K562 (cell line): ENCODE measurements around the gene FRMPD2. TPM values are rescaled to one million over a fixed set of nuclear protein-coding genes. Genes with fewer than 3 reads are reported as not detected.

Experiments used
- CBFB ChIP-seq: sonication (generic); formaldehyde crosslinking; IDR thresholded peaks from 2 replicates; pipeline ENCODE4 v1.4.0; 2020; ENCODE audit warnings: mild to moderate bottlenecking, missing genetic modification reagents
- CBX8 ChIP-seq: fragments of 200-600 bp; sonication (generic); IDR thresholded peaks from 2 replicates; pipeline ENCODE4 v1.6.1; 2012; ENCODE audit warnings: borderline replicate concordance, mixed run types, low read depth, mild to moderate bottlenecking, moderate library complexity, mixed read lengths, low read length, control low read depth, inconsistent platforms; ENCODE audit not compliant: poor library complexity, severe bottlenecking; ENCODE audit errors: extremely low read depth
- COPS2 ChIP-seq: fragments of 450-650 bp; conservative IDR thresholded peaks from 2 replicates; pipeline ENCODE4 v1.6.1; 2016; ENCODE audit warnings: mild to moderate bottlenecking, moderate library complexity
- EP300 ChIP-seq: IDR thresholded peaks from 2 replicates; pipeline ENCODE4 v1.6.1; 2012; ENCODE audit warnings: low read length, improper control_type of control experiment
- EWSR1 ChIP-seq: fragments of 450-650 bp; IDR thresholded peaks from 2 replicates; pipeline ENCODE4 v1.6.1; 2018; ENCODE audit warnings: borderline replicate concordance, mild to moderate bottlenecking, low read depth, moderate library complexity; ENCODE audit not compliant: partially characterized antibody
- HDAC2 ChIP-seq: fragments of 450-650 bp; IDR thresholded peaks from 2 replicates; pipeline ENCODE4 v1.6.1; 2016; ENCODE audit warnings: mild to moderate bottlenecking
- MEF2A ChIP-seq: IDR thresholded peaks from 2 replicates; pipeline ENCODE4 v1.6.1; 2011; ENCODE audit warnings: low read depth, mild to moderate bottlenecking, low read length, moderate library complexity; ENCODE audit not compliant: control insufficient read depth
- MYBL2 ChIP-seq, 2 experiments: fragments of 450-650 bp in 1 of 2; sonication (generic) in 1 of 2; formaldehyde crosslinking in 1 of 2; IDR thresholded peaks; 2 replicates each; pipeline versions ENCODE4 v1.6.1 to v1.8.1; 2017 to 2022; ENCODE audit warnings: borderline replicate concordance in 1 of 2, inconsistent platforms in 1 of 2, low read depth in 1 of 2, mild to moderate bottlenecking in 1 of 2, missing genetic modification reagents in 1 of 2, moderate library complexity in 1 of 2
- NR2C1 ChIP-seq, 2 experiments: fragments of 450-650 bp; IDR thresholded peaks; 2 replicates each; pipeline ENCODE4 v1.6.1; 2017; ENCODE audit warnings: mild to moderate bottlenecking in 2 of 2, antibody characterized with exemption in 1 of 2, inconsistent platforms in 1 of 2, missing compliant biosample characterization in 1 of 2, missing genetic modification characterization in 1 of 2
- PHB ChIP-seq: fragments of 250-450 bp; sonication (Bioruptor Pico); IDR thresholded peaks from 2 replicates; pipeline ENCODE4 v1.5.0; 2021
- POLR3G ChIP-seq: IDR thresholded peaks from 2 replicates; pipeline ENCODE4 v1.6.1; 2011; ENCODE audit not compliant: insufficient read length, insufficient replicate concordance; ENCODE audit errors: extremely low read depth
- RHOXF2B ChIP-seq: fragments of 250-450 bp; sonication (Bioruptor Pico); conservative IDR thresholded peaks from 2 replicates; pipeline ENCODE4 v1.5.1; 2021
- SAP30 ChIP-seq: fragments of 200-600 bp; sonication (generic); IDR thresholded peaks from 2 replicates; pipeline ENCODE4 v1.6.1; 2012; ENCODE audit warnings: borderline replicate concordance, low read depth, mild to moderate bottlenecking, moderate library complexity, low read length, control low read depth, inconsistent platforms; ENCODE audit not compliant: insufficient read depth, poor library complexity, severe bottlenecking
- TAL1 ChIP-seq: fragments of 450-650 bp; IDR thresholded peaks from 2 replicates; pipeline ENCODE4 v1.6.1; 2016; ENCODE audit warnings: mild to moderate bottlenecking
- ZBTB7A ChIP-seq: IDR thresholded peaks from 2 replicates; pipeline ENCODE4 v1.6.1; 2011; ENCODE audit warnings: low read depth, mild to moderate bottlenecking, low read length, moderate library complexity, borderline replicate concordance; ENCODE audit not compliant: control insufficient read depth
- ZNF12 ChIP-seq: sonication (generic); formaldehyde crosslinking; IDR thresholded peaks from 2 replicates; pipeline ENCODE4 v1.4.0; 2020; ENCODE audit warnings: mild to moderate bottlenecking, missing genetic modification reagents
- ZNF134 ChIP-seq: fragments of 250-450 bp; sonication (Bioruptor Pico); conservative IDR thresholded peaks from 2 replicates; pipeline ENCODE4 v1.4.0; 2020
- ZNF263 ChIP-seq: sonication (generic); formaldehyde crosslinking; IDR thresholded peaks from 2 replicates; pipeline ENCODE4 v1.8.0; 2022; ENCODE audit warnings: mild to moderate bottlenecking, missing genetic modification reagents, borderline replicate concordance
- ZNF280B ChIP-seq: fragments of 250-450 bp; sonication (Bioruptor Pico); IDR thresholded peaks from 2 replicates; pipeline ENCODE4 v1.5.1; 2021; ENCODE audit warnings: mild to moderate bottlenecking
- polyA plus RNA-seq, 8 experiments: library from polyadenylated mRNA; depleted of rRNA in 4 of 8; stranded (reverse) in 5 of 8; unstranded in 3 of 8; fragments of >200 nt; fragmentation: Nextera tagmentation in 2 of 8; fragmentation: Illumina TruSeq in 1 of 8; extraction: Ambion mirVana in 2 of 8; extraction: Trizol in 1 of 8; gene quantifications; 2 replicates each; pipeline versions ENCODE4 v1.2.1 to v1.2.3, GENCODE V29; 2011 to 2014; ENCODE audit warnings: inconsistent platforms in 1 of 8, missing spikeins in 1 of 8
- total RNA-seq, 7 experiments: library from RNA; depleted of rRNA in 6 of 7; stranded (reverse); fragments of >200 nt in 6 of 7; fragmentation: Illumina TruSeq in 2 of 7; extraction: Trizol in 2 of 7; gene quantifications; 2 replicates each; pipeline versions ENCODE4 v1.2.1 to v1.2.3, GENCODE V29; 2011 to 2021; ENCODE audit warnings: low replicate concordance in 1 of 7
- TF ChIP-seq, protein P1 (sequence below), 2 experiments: fragments of 450-650 bp in 1 of 2; IDR thresholded peaks; 2 replicates each; pipeline ENCODE4 v1.6.1; 2011 to 2017; ENCODE audit warnings: low read depth in 2 of 2, antibody characterized with exemption in 1 of 2, borderline replicate concordance in 1 of 2, low read length in 1 of 2, mild to moderate bottlenecking in 1 of 2, mixed read lengths in 1 of 2; ENCODE audit not compliant: control insufficient read depth in 1 of 2

FRMPD2 gene
- total and polyA plus RNA-seq, 9 of the 15 experiments (the other 6 are each of a cell fraction or from before 2014, with no cell fraction given): 0.12 to 0.95 (median 0.33) TPM

- TF ChIP-seq ZBTB7A (no peak; the same call in 1 of the 2 replicates), EP300 (no peak), TAL1 (no peak), PHB (no peak), MYBL2 (IDR thresholded peaks at IDR 0.05; ENCODE audit: low read depth) (no peak), MYBL2 (CRISPR knock-in tag; IDR thresholded peaks at IDR 0.05; ENCODE audit: borderline replicate concordance) (no peak), ZNF280B (CRISPR knock-in tag) (no peak), NR2C1 (IDR thresholded peaks at IDR 0.05) (no peak), NR2C1 (tag; IDR thresholded peaks at IDR 0.05) (0 out of 2 replicates have a peak, but pooled peaks have one; percentile 14), EWSR1 (no peak), ZNF134 (CRISPR knock-in tag) (no peak), CBX8 (no peak), CBFB (CRISPR knock-in tag) (0 out of 2 replicates have a peak, but pooled peaks have one; percentile 52), ZNF12 (CRISPR knock-in tag) (no peak), SAP30 (peak; percentile 41), POLR3G (no peak), HDAC2 (no peak), RHOXF2B (CRISPR knock-in tag) (no peak), COPS2 (no peak), MEF2A (no peak), ZNF263 (CRISPR knock-in tag) (no peak)
- TF ChIP-seq, protein P1, sequence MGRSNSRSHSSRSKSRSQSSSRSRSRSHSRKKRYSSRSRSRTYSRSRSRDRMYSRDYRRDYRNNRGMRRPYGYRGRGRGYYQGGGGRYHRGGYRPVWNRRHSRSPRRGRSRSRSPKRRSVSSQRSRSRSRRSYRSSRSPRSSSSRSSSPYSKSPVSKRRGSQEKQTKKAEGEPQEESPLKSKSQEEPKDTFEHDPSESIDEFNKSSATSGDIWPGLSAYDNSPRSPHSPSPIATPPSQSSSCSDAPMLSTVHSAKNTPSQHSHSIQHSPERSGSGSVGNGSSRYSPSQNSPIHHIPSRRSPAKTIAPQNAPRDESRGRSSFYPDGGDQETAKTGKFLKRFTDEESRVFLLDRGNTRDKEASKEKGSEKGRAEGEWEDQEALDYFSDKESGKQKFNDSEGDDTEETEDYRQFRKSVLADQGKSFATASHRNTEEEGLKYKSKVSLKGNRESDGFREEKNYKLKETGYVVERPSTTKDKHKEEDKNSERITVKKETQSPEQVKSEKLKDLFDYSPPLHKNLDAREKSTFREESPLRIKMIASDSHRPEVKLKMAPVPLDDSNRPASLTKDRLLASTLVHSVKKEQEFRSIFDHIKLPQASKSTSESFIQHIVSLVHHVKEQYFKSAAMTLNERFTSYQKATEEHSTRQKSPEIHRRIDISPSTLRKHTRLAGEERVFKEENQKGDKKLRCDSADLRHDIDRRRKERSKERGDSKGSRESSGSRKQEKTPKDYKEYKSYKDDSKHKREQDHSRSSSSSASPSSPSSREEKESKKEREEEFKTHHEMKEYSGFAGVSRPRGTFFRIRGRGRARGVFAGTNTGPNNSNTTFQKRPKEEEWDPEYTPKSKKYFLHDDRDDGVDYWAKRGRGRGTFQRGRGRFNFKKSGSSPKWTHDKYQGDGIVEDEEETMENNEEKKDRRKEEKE (IDR thresholded peaks at IDR 0.05; ENCODE audit: borderline replicate concordance in 1 of 2, control insufficient read depth in 1 of 2, low read depth in 2 of 2, low read length in 1 of 2): no peak
These were observed 32.6 kb upstream of the FRMPD2 start (continued) for GRCh38 chr10:48306870-48307710.
